ENCODE data around the gene YTHDF1.
"Not testable (repeated sequence)": the region's sequence is repeated elsewhere in the genome, so short reads cannot be mapped to it uniquely, and the experiment has no call there.

Gene YTHDF1

DNA sequence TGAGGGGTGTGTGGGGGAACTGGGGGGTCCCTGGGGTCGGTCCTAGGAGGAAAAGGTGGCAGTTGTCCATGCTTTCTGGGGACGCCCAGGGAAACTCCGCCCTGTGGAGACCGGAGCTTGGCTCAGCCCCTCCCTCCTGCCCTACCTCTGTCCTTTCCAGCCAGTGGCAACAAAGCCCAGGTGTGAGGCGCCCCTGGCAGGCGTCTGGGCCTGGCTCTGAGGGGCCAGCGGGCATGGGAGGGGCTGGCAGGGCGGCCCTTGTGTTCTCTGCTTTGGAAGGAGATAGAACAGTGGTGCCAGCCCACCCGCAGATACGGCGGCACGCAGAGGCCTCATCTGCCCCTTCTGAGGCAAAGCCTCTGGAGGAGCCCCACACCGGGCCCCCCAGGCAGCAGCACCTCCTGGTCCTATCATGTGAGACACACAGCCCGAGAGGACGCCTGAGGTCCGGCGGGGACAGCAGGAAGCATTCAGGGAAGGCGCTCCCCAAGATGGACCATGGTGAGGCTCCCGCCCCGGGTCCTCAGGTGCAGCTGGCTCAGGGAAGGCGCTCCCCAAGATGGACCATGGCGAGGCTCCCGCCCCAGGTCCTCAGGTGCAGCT lies 47.9 kb downstream of the YTHDF1 start:
- no peak for DNase-seq

DNA sequence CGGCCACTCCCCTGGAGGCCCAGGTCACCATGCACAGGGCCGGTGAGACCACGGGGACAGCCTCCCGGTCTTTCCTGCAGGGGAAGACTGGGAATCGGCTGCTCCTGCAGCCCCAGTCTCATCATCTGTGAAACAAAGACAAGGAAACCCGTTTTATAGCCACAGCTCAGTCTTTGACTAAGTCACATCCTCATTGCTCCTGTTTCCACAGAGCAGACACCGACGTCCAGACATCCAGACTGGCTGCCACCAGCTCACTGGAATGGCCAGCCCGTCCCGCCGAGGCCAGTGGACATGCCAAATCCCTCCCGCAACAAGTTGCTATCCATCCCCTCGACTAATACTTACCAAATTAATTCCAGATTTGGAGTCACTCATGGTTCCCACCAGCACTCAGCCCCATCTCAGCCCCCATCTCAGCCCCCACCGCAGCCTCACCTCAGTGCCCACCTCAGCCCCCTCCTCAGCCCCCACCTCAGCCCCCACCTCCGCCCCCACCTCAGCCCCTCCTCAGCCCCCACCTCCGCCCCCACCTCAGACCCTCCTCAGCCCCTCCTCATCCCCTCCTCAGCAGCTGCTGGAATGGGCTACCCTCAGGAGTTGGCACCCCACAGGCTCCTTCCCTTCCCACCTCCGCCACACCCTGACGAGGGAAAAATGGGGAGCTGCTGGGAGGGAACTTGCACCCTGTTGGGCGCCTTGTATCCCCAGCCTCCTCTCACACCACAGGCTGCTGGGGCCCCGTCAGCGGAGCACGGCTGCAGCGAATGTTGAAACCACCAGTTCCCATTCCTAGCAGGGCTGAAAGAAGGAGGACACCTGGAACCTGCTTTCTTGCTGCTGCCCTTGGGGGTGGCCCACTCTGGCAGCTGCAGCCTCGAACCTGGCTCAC lies 48.7 kb downstream of the YTHDF1 start:
- DNase-seq: no peak

DNA sequence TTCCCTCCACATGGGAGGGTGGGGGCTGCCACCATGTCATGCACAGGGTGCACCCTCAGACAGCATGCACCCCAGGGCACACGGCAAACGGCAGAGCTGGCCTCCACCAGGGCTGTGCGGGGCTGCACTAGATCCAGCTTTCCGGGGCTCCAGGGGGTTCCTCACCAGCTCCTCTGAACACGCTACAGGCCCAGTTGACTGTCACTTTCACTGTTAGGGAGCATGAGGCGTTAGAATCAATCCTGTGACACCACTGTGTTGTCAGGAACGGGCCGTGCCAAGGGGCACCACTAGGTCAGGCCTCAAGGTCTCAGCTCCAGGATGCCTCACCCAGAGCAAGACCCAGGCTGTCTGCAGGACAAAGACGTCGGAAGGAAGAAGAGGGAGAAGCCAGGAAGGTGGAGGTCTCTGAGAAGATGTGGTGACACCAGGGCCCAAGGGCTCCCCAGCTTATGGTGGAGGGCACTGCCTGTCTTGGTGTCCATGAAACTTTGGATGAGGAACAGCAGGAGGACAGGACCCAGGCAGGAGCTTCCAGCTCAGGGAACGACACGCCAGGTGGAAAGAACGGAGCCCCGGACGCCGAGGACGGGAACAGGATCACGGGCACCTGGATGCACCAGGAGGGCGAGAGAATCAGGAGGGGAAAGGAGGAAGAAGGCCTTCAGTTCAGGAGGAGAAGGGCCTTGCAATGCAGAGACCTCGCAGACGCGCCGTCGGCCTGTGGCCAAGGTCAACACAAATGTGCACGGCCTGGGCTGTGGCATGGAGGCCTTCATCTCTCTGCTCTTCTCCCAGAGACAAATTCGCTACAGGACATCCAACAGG lies 49.5 kb downstream of the YTHDF1 start:
- no peak for DNase-seq

DNA sequence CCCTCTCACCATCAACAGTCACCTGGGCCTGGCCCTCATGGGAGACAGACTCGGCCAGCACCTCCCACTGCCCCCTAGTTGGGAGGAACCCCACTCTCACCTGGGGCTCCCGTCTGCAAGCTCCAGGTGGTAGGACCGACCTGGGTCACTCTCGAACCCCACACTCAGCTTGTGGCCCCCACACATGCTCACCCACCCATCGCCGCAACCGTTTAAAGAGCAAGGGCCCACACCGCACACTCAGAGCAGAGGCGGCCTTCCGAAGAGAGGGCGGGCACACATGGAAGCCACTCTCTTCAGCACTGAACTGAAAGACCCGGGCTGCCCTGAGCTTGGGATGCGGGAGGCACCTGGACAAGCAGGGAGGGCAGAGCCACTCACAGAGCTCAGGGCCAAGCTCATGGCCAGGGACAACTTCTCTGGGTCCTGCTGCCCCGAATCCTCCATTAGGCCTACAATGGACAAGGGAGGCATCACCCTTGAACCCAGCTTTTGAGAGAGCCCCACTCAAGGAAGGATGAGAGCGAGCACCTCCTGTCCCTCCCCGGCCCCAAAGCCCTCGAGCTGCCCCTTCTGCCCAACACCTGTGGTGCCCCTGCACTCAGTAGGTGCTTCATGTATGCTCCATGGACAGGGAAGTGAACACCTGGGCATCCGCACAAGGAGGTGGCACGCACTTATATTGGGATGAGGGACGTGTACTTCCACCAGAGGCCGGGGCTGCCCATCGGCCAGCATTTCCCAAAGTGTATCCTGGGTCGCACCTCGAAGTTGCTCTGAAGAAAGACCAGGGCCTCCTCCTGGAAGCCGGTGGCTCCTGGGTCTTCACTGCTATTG lies 50.4 kb downstream of the YTHDF1 start:
- no peak for DNase-seq

DNA sequence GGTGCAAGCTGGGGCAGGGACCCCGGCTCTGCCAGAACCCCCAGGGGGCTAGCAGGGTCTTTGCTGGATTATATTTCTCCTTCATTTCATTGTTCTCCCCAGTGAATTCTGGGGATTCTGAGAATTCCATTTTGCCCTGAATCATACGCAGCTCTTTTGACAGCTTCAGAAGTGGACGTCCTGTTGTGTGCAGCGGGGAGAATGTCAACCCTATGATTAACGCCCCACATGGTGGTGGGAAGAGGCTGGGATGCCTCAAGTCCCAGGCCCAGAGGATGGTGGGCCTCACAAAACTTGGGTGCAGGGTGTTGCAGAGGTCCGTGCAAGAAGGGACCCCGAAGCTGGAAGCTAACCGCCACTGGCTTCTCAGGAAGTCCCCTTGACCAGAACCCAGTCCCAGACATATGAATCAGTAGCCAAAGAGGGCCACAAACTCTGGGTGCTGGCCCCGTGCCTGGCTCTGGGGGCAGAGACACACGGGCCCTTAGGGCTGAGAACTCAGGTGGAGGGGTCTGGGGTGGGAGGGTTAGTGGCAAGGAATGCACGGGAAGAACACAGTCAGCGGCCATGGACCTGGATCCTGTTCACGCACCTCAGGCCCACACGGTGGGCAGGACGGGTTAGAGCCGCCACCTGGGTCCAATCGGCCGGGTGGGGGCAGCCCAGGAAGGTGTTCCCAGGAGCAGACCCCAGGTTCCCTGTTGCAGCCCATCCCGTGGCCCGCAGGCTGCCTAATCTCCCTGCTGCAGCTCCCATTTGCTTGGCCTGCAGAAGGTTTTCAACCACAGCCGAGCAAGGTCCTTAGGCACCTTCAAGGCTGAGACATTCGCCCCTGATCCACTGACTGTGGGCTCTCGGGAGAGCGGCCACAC lies 51.2 kb downstream of the YTHDF1 start:
- no peak for DNase-seq

DNA sequence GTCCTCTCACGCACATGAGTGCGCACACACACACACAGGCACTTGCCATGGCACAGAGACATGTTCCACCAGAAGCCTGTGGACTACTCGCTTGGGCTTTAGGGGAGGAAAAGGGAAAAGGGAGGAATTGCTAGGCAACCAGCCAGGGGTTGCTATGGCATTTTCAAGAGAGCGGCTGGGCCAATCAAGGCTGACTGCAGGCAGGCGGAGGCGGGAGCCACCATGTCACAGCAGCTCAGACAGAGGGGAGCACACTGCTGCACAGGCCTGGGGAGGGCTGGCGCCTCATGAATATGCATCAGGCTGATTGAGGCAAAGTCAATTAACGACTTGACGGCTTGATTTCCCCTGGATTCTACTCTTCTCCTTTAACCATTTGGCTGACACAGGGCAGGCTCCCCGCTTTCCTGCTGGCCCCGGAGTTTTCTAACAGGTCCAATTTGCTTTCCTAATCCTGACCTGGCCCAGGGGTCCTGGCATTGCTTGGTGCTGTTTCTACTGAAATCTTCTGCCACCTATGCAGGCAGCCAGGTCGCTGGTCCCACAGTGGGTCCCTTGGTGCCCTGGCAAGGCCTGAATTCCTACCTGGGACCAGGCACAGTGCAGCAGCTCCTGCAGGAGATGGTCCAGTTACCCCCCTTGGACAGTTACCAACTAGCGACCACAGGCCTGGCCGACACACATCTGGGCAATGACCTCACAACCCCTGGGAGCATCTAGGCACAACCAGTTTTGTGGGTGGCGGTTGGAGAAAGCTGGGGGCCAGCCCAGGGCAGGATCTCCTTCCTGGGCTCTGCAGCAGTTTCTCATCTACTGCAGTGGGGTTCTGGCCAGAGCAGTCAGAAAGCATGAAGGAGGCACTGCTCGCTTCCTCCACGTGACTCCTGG lies 52.1 kb downstream of the YTHDF1 start:
- DNase-seq: no peak

DNA sequence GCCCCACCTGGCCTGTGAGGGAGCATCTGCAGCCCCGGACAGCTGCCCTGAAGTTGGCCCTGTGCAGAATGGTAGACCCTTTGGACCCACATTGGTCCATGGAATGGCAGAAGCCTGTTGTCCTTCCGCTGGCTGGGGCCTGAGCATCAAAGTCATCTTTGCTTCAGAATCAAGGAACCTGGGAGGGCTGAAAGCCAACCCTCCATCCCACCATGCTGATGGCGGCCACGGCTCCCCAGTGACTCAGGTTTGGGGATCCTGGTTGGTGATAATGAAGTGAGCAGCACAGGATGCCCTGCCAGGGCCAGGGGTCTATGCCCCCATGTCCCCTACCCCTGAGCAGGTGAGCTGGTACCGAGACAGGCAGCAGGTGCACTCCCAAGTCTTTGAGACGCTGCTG lies 52.8 kb downstream of the YTHDF1 start:
- no peak for DNase-seq

DNA sequence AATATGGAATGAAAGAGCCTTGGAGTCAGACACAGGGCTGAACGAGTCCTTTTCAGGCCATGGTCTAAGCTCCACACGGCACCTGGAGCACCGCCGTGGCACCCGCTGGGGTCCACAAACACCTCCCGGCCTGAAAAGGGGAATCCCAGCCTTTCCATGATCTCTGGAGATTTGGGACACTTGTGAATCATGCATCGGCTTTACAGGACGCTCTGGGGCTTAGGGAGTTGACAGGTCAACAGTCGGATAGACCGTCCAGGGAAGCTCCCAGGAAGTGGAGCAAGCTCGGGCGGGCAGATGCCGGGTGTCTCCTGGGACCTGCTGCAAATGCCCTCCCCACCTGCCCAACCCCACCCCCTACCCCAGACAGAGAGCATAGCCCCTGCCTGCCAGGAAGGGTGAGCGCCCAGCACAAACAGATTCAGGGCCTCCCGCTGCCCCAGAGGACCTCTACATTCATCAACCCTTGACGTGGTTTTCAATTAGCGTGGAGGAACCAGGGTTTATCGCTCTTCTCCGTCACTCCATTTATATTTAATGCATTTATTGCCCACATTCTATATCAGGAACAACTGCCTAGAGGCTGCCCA lies 53.6 kb downstream of the YTHDF1 start:
- DNase-seq: no peak

DNA sequence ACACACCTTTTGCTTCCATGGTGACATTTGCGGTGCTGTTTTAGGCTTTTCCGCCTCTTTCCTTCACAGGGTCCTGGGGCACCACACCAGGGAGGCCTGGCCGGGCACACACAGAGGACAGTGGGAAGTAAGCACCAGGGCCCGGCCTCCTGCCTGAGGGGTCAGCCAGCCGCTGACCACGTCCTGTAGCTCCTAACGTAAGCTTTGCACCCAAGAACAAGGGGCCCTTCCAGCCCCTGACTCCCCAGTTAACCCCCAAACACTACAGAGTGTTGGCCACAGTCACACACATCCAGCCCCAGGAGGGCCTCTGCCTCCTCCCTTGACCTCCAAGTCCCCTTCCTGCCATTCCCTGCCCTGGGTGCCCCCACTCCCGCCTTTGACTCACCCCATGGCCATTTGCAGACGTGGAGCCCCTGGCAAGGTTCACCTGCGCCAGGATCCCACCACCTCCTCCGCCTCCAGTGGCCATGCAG lies 54.7 kb downstream of the YTHDF1 start:
- no peak for DNase-seq

DNA sequence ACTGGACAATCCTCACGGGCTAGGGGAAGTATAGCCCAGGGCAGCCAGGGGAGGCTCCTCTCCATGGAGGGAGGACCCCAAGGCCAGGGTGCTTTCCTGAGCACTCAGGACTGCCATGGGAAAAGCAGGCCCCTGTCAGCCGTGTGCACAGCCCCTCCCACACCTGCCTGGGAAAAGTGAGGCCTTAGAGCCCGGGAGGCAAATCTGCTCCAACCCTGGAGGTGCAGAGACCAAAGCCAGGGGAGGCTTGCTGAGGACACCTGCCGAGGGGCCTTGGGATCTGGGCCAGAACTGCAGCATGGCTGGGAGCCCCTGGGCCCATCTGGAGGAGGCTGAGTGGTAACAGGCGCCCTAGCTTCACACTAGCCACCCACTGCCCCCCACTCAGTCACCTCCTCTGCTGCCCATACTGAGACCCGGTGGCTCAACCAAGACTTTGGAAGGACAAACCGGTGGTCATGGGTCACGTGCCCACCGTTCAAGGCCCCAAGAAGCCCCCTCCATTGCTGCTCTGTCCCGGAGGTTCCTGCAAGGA lies 55.2 kb downstream of the YTHDF1 start:
- no peak for DNase-seq

DNA sequence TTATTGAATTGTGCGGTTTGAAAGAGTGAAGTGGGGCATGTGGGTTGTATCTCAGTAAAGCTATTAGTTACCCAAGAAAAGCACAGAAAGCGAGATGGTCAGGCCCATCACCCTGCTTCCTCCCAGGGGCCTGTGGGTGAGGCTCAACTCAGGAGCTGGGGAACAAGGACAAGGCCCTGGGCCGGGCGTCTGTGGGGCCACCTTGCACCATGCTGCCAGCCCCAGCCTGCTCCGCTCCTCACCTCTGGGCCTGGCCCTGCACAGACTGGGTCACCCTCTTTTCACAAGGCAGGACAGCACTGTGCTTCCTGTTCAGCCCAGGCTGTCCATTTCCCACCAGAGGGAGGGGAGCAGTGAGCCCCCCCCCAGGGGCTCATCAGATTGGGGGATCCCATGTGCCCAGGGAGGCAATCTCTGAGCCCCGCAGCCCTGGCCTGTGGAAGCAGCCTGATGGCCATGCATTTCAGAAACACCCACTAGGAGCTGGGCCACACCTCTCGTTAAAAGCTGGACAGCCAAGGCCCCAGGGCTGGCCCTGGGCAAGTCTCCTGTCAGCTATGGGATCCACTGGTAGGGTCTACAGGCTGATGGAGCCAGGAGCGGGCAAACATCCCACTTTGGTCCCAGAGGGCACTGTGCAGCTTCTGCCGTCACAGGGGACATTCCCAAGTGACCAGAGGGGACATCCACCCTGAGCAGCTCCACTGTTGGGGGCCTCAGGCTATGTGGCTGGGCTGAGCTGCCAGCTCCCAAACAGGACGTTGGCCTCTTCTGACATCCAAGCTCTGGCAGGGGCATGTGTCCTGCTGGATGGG lies 55.9 kb downstream of the YTHDF1 start:
- DNase-seq: no peak

DNA sequence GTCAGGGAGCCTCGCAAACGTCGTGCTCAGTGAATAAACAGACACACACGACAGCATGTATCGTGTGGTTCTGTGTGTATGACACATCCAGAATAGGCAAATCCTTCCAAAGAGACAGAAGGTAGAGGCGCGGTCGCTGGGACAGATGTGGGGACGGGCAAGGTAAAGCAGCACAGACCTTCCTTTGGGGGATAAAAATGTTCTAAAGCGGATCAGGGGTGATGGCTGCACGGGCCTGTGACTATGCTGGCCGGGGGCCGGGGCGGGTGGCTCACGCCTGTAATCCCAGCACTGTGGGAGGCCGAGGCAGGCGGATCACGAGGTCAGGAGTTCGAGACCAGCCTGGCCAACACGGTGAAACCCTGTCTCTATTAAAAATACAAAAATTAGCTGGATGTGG lies 56.7 kb downstream of the YTHDF1 start:
- not testable (repeated sequence) for DNase-seq

DNA sequence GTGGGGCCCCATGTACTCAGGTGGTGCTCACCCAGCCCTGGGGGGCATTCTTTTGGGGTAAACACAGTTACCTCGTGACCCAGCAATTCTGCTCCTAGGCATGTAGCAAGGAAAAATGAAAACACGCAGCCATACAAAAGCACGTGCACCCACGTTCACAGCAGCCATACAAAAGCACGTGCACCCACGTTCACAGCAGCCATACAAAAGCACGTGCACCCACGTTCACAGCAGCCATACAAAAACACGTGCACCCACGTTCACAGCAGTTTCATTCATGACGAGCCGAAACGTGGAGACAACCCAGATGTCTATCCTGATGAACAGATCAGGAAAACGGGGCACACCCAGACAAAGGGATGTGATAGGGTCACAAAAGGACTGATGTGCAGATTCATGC lies 57.1 kb downstream of the YTHDF1 start:
- DNase-seq: no peak

DNA sequence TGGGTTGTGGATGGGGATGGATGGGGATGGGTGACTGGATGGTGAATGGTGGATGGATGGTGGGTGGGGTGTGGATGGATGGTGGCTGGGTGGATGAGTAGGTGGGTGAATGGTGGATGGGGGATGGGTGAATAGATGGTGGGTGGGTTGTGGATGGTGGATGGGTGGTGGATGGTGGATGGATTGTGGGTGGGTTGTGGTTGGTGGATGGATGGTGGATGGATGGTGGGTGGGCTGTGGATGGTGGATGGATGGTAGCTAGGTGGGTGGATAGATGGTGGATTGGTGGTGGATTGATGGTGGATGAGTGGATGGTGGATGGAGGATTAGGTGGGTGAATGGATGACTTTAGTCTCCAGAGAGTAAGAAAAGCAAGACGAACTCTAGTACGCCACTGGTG lies 57.6 kb downstream of the YTHDF1 start:
- no peak for DNase-seq

DNA sequence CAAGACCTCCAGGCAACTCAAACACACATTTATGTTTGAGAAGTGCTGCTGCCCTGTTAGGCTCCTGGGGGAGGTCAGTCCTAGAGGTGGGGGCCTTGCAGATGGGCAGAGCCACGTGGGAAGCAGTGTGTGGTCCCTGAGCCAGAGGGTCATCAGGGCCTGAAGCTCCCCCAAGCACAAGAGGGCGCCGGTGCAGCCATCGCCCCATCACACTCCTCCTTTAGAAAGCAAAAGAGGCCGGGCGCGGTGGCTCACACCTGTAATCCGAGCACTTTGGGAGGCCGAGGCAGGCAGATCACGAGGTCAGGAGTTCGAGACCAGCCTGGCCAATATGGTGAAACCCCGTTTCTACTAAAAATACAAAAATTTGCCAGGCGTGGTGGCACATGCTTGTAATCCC lies 58.5 kb downstream of the YTHDF1 start:
- DNase-seq: not testable (repeated sequence)

DNA sequence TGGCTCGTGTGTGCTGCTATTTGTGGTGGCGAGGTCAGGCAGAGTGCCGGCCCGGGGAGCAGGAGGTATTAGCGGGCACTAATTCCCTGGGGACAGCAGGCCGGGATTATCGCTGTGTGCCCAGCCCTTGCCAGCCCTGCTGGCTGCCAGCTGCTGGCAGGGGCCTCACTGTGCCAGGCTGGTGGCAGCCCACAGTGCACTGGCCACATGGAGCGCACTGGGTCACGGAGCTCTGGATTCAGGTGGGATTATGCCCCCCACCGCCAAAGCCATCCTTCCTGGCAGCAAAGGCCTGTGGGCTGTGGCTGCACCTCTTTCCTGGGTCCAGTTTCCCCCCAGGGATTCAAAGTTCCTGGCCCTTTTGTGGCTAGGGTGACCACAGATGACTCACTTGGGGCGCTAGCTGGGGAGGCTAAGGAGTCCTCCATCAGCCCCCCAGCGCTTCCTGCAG lies 59.7 kb downstream of the YTHDF1 start:
- no peak for DNase-seq

DNA sequence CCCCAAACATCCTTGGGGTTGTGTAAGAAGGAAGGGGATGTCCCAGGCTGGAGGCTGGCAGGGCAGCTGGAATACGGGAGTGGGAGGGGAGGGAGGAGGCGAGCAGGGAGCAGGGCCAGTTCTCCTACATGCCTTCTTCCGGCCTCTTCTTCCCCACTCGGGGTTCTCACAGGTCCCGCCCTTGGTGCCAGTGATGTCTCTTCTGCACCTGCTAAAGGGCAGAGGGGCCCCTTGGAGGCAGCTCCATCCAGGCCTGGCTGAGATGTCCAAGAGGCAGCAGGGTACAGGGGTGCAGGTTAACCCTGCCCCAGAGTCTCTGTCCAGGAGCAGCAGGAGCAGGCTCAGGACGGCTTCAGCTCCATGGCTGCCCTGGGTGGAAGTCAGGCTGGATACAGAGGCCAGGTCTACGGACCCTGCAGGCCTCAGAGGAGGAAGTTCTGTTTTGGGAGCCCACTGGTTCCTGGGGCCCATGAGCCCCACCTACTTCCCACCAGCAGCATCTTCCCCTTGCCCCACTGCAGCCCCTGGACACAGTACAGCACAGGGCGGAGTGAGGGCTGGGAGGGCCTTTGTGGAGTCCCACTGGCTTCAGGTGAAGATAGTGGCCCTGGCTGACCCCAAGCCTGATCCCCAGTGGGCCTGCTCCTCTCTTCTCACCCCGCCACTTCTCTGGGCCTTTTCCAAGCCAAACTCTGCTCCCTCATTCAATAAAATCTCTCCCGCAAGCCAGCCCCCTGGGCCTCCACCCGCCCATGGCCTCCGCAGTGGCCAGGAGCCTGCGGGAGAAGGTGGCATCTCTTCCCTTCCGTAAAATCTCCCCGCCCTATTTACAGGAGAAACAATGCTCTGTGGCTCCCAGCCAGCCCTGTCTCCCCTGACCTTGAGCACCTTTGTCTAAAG lies 60.4 kb downstream of the YTHDF1 start:
- no peak for DNase-seq

DNA sequence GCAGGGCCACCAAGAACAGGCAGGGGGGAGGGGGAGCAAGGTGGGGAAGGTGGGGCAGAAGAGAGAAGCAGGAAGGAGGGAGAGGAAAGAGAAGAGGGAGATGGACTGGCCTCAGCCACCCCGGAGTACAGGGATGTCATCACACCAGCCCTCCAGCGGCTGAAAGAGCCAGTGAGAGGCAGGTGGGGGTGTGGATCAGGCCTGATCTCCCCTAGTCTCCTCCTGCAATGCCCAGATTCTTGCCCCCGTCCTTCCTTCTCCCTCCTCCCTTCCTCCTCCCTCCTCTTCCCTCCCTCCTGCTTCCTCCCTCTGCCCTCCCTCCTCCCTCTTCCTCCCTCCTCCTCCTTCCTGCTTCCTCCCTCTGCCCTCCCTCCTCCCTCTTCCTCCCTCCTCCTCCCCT lies 61.5 kb downstream of the YTHDF1 start:
- DNase-seq: no peak
